GM21737 (cell line): ENCODE results near the gene CD4.

ENCODE experiments used
- ATAC-seq: cut with Tn5 transposase; IDR thresholded peaks from one replicate; pipeline ENCODE4 v1.9.1; 2021; ENCODE audit warnings: mild to moderate bottlenecking, moderate library complexity; ENCODE audit not compliant: unreplicated experiment

The CD4 gene

GRCh38 chr12:6777386-6777785, 11.9 kb upstream of the CD4 start:
- no peak for ATAC-seq

GRCh38 chr12:6778217-6778573, 11.1 kb upstream of the CD4 start:
- no peak for ATAC-seq

GRCh38 chr12:6778574-6779550, 10.5 kb upstream of the CD4 start:
- ATAC-seq: peak; percentile 75

GRCh38 chr12:6779708-6780432, 9.5 kb upstream of the CD4 start:
- ATAC-seq: no peak

GRCh38 chr12:6780573-6780972, 8.8 kb upstream of the CD4 start:
- ATAC-seq: no peak

- no peak for ATAC-seq
These were observed 7.2 kb upstream of the CD4 start for GRCh38 chr12:6782119-6782518.

GRCh38 chr12:6782850-6783566, 6.3 kb upstream of the CD4 start:
- no peak for ATAC-seq

GRCh38 chr12:6783828-6784227, 5.5 kb upstream of the CD4 start:
- no peak for ATAC-seq

GRCh38 chr12:6784296-6784695, 5.0 kb upstream of the CD4 start:
- no peak for ATAC-seq

GRCh38 chr12:6784761-6785160, 4.6 kb upstream of the CD4 start:
- no peak for ATAC-seq

GRCh38 chr12:6786416-6787094, 2.8 kb upstream of the CD4 start:
- no peak for ATAC-seq

GRCh38 chr12:6787309-6787708, 2.0 kb upstream of the CD4 start:
- ATAC-seq: no peak

- no peak for ATAC-seq
These were observed 1.3 kb downstream of the CD4 start for GRCh38 chr12:6790496-6791150.

- no peak for ATAC-seq
These were observed 2.7 kb downstream of the CD4 start for GRCh38 chr12:6791931-6792520.

GRCh38 chr12:6792522-6793201, 3.3 kb downstream of the CD4 start:
- no peak for ATAC-seq

GRCh38 chr12:6795088-6795487, 5.8 kb downstream of the CD4 start:
- ATAC-seq: no peak

GRCh38 chr12:6796576-6796975, 7.2 kb downstream of the CD4 start:
- no peak for ATAC-seq

- ATAC-seq: no peak
These were observed 9.8 kb downstream of the CD4 start for GRCh38 chr12:6799147-6799546.

GRCh38 chr12:6807170-6807569, 17.8 kb downstream of the CD4 start:
- no peak for ATAC-seq
